Right atrium auricular region (tissue), 2 donors: ENCODE measurements around the gene HOXB3. TPM values are rescaled to one million over a fixed set of nuclear protein-coding genes. Genes with fewer than 3 reads are reported as not detected.

ENCODE experiments used
- DNase-seq: peaks from one replicate; pipeline ENCODE4 v3.0.0-alpha.2; 2019; ENCODE audit warnings: low spot score
- H3K27ac ChIP-seq, 2 donors: fragments of 200-600 bp; sonication (generic); 1 replicate in 1 of 2; 2 replicates in 1 of 2; pipeline ENCODE4 v1.5.1; 2016 to 2019
- H3K27me3 ChIP-seq, 2 donors: fragments of 200-600 bp; sonication (generic); one replicate each; pipeline versions ENCODE4 v1.5.1 to v1.6.0; 2017 to 2019
- H3K36me3 ChIP-seq: fragments of 200-600 bp; sonication (generic); one replicate; pipeline ENCODE4 v1.5.1; 2016
- H3K4me1 ChIP-seq, 2 donors: fragments of 200-600 bp; sonication (generic); one replicate each; pipeline versions ENCODE4 v1.5.1 to v1.6.0; 2017 to 2019
- H3K4me3 ChIP-seq, 2 donors: fragments of 200-600 bp; sonication (generic); 1 replicate in 1 of 2; 2 replicates in 1 of 2; pipeline ENCODE4 v1.5.1; 2017 to 2019; ENCODE audit warnings: mild to moderate bottlenecking in 1 of 2, moderate library complexity in 1 of 2
- H3K9me3 ChIP-seq, 2 donors: fragments of 200-600 bp; sonication (generic); one replicate each; pipeline ENCODE4 v1.5.1; 2019
- total RNA-seq, 2 donors: library from RNA; depleted of rRNA; stranded (reverse); fragments of >200 nt; gene quantifications; one replicate each; pipeline ENCODE4 v1.1.0, GENCODE V29; 2016
- TF ChIP-seq, protein P1 (sequence below), 2 donors: fragments of 200-600 bp; sonication (generic); IDR thresholded peaks; one replicate each; pipeline ENCODE4 v1.5.1; 2019; ENCODE audit warnings: antibody characterized with exemption in 2 of 2

HOXB3 gene
- total RNA-seq, 2 donors from 2014 or later, result 0.82 to 1.2 TPM

- H3K36me3 ChIP-seq, result no peaks in the 10 kb centered on the region
- peaks cover 74 to 87% of the 10 kb centered on the region in 2 donors for H3K27me3 ChIP-seq
- no peak overlapping the region for H3K27ac ChIP-seq
- H3K4me1 ChIP-seq, result peaks cover 0 to 19% of the 10 kb centered on the region in 2 donors
- peaks cover 0 to 4% of the 10 kb centered on the region in 2 donors for H3K9me3 ChIP-seq
- DNase-seq, result no peak
- TF ChIP-seq, protein P1, sequence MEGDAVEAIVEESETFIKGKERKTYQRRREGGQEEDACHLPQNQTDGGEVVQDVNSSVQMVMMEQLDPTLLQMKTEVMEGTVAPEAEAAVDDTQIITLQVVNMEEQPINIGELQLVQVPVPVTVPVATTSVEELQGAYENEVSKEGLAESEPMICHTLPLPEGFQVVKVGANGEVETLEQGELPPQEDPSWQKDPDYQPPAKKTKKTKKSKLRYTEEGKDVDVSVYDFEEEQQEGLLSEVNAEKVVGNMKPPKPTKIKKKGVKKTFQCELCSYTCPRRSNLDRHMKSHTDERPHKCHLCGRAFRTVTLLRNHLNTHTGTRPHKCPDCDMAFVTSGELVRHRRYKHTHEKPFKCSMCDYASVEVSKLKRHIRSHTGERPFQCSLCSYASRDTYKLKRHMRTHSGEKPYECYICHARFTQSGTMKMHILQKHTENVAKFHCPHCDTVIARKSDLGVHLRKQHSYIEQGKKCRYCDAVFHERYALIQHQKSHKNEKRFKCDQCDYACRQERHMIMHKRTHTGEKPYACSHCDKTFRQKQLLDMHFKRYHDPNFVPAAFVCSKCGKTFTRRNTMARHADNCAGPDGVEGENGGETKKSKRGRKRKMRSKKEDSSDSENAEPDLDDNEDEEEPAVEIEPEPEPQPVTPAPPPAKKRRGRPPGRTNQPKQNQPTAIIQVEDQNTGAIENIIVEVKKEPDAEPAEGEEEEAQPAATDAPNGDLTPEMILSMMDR (IDR thresholded peaks at IDR 0.05), result no peak
- H3K4me3 ChIP-seq, result no peak overlapping the region
Measured at GRCh38 chr17:48601539-48602425, 11.7 kb upstream of the HOXB3 start.

DNA sequence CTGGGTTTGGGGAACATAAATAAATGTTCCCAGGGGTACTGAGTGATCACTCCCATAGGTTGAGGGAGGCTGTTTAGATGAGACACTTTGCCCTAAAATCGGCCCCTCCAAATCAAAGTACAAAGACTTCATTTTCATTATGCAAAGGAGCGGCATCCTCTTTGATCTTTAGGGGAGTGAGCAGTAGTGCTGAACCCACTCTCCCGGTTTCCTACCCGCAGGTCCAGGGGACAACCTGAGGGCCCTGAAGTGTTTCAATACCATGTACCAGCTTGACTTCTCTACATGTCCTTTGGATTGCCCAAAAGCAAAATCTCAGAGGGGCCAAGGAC is 11.1 kb upstream of the HOXB3 start:
- no peaks in the 10 kb centered on the region for H3K36me3 ChIP-seq
- TF ChIP-seq, protein P1 (IDR thresholded peaks at IDR 0.05), result no peak

GRCh38 chr17:48600244-48601098 is 10.4 kb upstream of the HOXB3 start:
- H3K4me1 ChIP-seq, result peaks cover 0 to 28% of the 10 kb centered on the region in 2 donors
- peaks cover 71 to 88% of the 10 kb centered on the region in 2 donors for H3K27me3 ChIP-seq
- H3K36me3 ChIP-seq, result no peaks in the 10 kb centered on the region
- peaks cover 0 to 4% of the 10 kb centered on the region in 2 donors for H3K9me3 ChIP-seq
- no peak for DNase-seq
- H3K4me3 ChIP-seq, result no peak overlapping the region
- TF ChIP-seq, protein P1 (IDR thresholded peaks at IDR 0.05), result no peak
- H3K27ac ChIP-seq, result no peak overlapping the region

More for the DNA sequence above, 11.1 kb upstream of the HOXB3 start:
- DNase-seq, result no peak
- Histone ChIP-seq H3K9me3 (peaks cover 0 to 4% of the 10 kb centered on the region in 2 donors), H3K4me1 (peaks cover 0 to 24% of the 10 kb centered on the region in 2 donors), H3K27ac (no peak overlapping the region), H3K4me3 (no peak overlapping the region), H3K27me3 (peaks cover 68 to 89% of the 10 kb centered on the region in 2 donors)

DNA sequence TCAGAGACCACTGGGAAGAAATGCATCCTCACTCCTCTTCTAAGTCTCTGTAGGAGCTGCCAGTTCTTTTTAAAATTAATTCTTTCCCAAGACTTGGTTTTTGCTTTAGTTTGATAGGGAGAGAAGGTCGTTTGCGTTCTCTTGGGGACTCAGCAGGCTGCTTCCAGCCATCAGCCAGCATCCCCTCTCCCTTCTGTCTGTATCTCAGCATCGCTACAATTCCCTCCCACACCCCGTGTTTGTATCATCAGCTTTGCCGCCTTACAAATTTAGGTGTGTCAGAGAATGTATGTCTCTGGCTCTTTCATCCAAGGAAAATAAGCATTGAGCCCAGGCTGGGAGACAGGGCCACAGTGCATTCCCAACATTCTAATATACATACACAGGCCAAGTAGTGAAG is 9.3 kb upstream of the HOXB3 start:
- Histone ChIP-seq H3K4me1 (peaks cover 0 to 28% of the 10 kb centered on the region in 2 donors), H3K27ac (no peak overlapping the region), H3K36me3 (no peaks in the 10 kb centered on the region), H3K27me3 (peaks cover 71 to 91% of the 10 kb centered on the region in 2 donors), H3K9me3 (peaks cover 0 to 4% of the 10 kb centered on the region in 2 donors), H3K4me3 (no peak overlapping the region)
- no peak for DNase-seq
- TF ChIP-seq, protein P1 (IDR thresholded peaks at IDR 0.05), result no peak

DNA sequence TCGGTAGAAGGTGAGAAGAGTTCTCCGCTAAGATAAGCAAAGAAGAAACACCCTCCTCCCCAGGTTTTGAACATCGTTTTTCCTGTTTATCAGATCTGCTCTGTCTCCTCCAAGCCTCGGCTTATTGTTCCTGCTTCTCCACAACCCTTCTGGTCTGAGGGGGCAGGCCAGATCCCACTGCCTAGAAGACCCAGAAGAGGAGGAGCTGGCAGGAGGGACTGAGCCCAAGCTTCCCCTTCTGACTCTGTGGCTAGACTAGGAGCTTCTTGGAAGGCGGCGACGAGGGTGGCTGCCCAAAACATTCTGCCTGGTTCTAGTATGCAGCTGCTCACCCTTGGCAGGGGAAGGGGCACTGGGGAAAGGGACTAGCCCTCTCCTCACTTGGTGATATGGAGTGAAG is 8.7 kb upstream of the HOXB3 start:
- Histone ChIP-seq H3K4me1 (peaks cover 0 to 33% of the 10 kb centered on the region in 2 donors), H3K9me3 (peaks cover 0 to 4% of the 10 kb centered on the region in 2 donors), H3K4me3 (no peak overlapping the region), H3K36me3 (no peaks in the 10 kb centered on the region), H3K27me3 (peaks cover 71 to 90% of the 10 kb centered on the region in 2 donors), H3K27ac (no peak overlapping the region)
- no peak for DNase-seq
- TF ChIP-seq, protein P1 (IDR thresholded peaks at IDR 0.05), result no peak
